HG02938 (cell line): ENCODE measurements around the gene ATG4A.

ENCODE experiments used
- ATAC-seq: cut with Tn5 transposase; IDR thresholded peaks from one replicate; pipeline ENCODE4 v1.9.1; 2021; ENCODE audit warnings: mild to moderate bottlenecking, moderate library complexity; ENCODE audit not compliant: unreplicated experiment

ATG4A gene

GRCh38 chrX:108121291-108121690, 29.7 kb downstream of the ATG4A start:
- ATAC-seq, result no peak

DNA sequence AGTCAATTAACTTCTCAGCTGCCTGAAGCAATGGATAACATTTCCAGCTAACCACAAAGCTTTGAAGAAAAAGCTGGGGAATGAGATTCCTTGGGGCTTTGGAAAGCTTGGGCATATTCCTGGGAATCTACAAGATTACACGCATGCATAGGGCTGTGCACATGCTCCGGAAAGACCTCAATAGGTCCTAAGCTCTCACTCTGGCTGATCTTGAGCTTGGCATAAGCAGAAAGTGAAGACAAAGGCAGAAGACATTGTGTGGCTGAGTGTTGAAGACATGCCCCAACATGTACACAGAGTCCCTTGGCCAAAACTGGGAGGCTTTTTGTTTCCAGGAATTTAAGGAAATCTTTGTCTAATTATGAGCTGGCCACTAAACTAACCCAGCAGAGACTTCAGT, 31.2 kb downstream of the ATG4A start:
- ATAC-seq, result no peak

GRCh38 chrX:108123591-108124366, 32.2 kb downstream of the ATG4A start:
- ATAC-seq, result no peak

GRCh38 chrX:108126661-108127060, 35.1 kb downstream of the ATG4A start:
- ATAC-seq, result no peak

DNA sequence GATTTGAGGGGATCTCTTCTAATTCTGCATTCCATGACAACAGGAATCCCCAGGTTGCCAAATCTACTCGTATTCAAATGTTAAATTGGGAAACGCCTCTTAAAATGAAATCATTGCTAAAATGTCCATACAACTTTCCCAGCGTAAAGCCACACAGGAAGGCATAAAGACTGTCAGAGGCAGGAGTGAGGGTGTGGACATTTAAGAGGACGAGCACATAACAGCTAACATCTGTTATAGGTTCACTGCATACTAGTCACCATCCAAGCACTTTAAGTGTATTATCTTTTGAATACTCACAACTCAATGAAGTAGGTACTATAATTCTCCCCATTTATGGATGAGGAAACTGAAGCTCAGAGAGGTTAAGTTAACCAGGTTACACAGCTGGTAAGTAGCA, 35.6 kb downstream of the ATG4A start:
- ATAC-seq, result no peak

DNA sequence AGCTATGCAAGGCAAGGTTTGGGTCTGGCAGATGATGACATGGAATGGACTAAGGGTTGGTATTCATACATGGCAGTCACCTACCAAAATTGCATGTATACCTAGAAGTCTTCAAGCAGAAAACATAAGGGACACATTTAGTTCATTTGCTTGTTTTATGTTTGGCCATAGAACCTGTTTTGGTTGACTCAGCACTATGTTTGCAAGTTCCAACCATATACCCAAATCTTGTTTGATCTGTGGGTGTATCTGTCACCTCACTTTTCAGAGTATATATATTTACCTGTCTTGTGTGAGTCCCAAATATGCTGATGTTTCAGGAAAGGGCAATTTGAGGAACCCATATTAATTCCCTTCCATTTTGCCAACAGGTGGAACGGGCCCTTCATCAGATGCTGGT, 39.3 kb downstream of the ATG4A start:
- ATAC-seq, result no peak

DNA sequence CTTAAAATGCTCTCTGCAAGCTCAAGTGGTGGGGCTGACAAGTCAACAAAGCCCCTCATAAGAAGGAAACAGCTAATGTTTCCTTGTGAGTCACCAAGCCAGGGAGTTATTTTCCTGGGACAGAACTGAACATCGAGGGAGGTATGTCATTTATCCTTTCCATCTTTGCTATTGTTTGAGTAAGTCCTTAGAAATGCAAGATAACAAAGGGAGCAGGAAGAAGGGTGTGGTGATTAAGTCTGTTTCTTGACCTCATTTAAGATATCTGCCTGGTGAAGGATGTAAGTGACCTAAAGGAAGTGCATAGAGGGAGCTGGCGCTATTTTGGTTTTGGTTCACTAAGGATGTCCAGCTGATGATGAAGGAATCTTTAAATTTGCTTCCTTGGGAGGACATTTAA, 39.9 kb downstream of the ATG4A start:
- no peak for ATAC-seq

- ATAC-seq, result no peak
Observed at GRCh38 chrX:108132034-108132433, 40.5 kb downstream of the ATG4A start.

- ATAC-seq, result no peak
Observed at GRCh38 chrX:108132876-108133275, 41.3 kb downstream of the ATG4A start.

- ATAC-seq, result no peak
Observed at GRCh38 chrX:108134724-108135123, 43.1 kb downstream of the ATG4A start.

- ATAC-seq, result no peak
Observed at GRCh38 chrX:108138814-108139702, 47.5 kb downstream of the ATG4A start.

GRCh38 chrX:108148524-108148923, 56.9 kb downstream of the ATG4A start:
- peak; percentile 97 for ATAC-seq

DNA sequence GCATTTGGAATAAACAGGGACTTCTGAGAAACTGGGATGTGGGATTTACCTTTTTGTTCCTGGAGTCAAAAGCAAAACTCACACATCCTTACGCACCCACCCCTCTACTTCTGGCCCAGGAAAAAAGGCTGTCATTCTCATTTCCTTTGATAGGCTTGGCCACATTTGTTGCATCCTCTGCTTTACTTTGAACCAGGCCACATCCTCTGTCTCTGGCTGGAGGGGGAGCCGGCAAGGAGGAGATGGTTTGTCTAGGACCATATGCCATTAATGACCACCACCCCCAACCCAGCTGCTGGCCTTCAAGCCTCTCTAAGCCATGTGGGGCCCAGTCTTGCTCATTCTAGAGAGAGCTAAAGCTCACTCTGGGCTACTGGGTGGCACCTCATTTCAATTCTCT, 64.5 kb downstream of the ATG4A start:
- ATAC-seq, result no peak

DNA sequence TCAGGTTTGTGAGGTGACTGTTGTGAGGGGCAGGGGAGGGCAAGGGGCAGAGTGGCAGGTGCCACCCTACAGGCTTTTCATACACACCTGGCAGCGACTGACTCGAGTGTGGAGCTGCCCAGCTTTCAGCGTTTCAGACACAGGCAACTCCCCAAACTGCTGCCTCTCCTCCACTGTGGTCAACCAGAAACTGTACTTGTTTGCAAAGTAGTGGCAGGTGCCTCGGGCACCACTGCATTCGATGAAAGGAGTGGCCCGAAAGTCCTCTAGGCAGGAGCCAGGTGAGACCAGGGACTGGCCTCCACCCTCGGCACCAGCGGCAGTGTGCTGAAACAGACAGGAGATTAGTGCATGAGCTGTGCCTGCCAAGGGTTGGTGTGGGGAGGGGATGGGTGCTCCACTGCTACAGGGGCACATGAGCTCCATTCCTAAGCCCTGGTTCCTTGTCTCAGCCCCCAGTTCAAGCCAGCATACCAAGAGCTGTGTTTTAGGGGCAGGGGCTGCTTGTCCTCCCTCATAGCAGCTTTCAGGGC, 65.4 kb downstream of the ATG4A start:
- ATAC-seq, result no peak

DNA sequence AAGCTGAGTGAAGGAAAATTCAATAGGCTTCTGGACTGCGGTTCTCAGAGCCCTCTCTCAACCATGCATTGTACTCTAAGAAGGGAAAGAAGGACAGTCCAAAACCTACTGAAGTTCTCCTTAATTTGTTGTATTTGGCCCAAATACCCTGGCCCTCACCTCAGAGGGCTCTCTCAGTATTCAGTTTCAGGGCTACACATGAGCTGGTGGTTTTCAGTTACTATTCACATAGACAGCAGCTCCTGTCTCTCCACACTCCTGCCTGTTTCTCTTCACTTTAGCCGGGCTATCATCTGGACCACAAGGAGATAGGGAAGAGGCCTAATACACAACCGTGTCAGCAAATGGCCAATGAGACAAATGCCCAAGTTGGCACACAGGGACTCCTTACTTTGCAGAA, 66.0 kb downstream of the ATG4A start:
- ATAC-seq, result no peak

DNA sequence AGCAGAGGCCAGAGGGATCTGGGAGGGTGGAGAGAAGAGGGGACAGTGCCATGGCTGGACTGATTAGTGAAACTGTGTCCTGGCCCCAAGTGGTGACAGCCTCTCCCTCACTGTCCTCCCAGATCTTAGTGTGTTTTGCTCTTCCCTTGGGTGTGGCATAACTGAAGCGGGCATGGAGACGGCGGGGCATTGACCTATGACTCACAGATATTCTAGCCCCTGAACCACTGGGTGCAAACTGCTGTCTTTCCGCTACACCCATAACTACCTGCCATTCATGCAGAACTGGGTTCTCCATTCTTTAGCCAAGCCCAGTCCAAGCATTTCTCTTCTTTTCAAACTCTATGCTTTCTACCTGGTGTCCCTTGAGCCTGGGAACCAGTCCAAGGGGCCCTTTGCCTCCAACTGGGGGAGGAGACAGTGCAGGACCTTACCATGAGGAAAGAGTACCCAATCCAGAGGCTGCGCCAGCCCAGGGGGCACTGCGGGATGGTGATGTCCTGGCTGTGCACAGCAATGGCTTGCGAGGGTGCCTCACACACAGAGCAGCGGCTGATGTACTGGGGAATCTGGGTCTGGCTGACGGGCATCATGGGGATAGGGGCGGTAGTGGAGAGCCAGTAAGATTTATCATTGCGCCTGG, 67.6 kb downstream of the ATG4A start:
- no peak for ATAC-seq

DNA sequence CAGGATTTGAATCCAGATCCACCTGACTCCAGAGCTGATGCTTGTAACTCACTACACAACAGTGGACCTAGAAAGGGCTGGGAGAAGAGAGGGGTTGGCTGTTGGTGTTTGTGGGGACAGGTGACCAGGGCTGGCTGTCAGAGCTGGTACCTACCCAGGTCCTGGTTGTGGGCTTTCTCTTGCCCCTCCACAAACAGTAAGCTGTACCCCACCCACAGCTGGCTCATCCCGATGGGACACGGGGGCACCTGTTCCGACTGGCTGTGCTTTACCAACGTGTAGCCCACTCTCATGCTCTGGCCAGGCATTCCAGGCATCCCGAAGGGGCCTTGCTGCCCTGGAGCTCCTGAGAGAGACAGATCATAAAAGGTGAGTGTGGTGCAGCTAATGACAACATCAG, 68.7 kb downstream of the ATG4A start:
- ATAC-seq, result no peak

GRCh38 chrX:108162265-108162664, 70.7 kb downstream of the ATG4A start:
- ATAC-seq, result no peak

GRCh38 chrX:108163333-108164082, 71.9 kb downstream of the ATG4A start:
- no peak for ATAC-seq

DNA sequence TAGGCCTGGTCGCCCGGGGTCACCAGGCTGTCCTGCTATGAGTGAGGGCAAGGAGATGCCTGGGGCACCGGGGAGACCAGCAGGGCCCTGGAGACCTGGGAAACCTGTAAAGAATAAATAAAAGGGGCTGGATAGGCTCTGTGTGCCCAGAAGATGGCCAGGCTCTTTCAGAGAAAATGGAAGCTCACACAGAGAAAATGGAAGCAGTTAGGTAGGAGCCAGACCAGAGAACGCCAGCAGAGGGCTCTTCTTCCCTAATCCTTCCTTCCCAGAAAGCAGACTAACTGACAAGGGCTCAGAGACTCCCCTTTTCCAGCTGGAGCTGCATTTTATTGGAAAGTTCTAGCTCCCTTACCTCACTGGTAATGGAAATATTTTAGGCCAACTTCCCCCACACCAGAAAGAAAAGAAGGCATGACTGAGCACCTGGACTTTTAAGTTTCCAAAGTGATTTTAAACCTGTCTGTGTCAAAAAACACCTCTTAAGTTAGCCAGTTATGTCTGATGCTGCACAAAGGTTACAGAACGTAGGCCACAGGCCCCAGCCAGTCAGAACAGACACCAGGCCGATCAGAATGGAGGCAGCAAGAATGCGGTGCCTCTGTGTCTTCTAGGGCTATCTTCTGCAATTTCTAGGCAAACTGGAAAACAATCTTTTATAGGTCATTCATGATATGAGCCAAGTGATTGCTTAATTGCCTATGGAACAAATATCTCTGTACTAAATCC, 74.0 kb downstream of the ATG4A start:
- no peak for ATAC-seq
